PC-9 (cell line): ENCODE measurements around the gene TNS4. TPM values are rescaled to one million over a fixed set of nuclear protein-coding genes. Genes with fewer than 3 reads are reported as not detected.

Experiments
- BruUV-seq: library from RNA; stranded (reverse); fragments of 400-500 nt; replicated peaks from 2 replicates; lab custom pipeline; 2021; lab: Mats Ljungman, UMichigan
- CTCF ChIA-PET: fragments of 300-600 bp; sonication (Branson Sonifier 250); formaldehyde crosslinking; loops from one replicate; lab custom pipeline; 2022; ENCODE audit warnings: antibody characterized with exemption; lab: Charles Lee
- POLR2A ChIA-PET: fragments of 300-600 bp; sonication (Branson Sonifier 250); formaldehyde crosslinking; loops from one replicate; lab custom pipeline; 2022; ENCODE audit warnings: antibody characterized with exemption; ENCODE audit not compliant: unreplicated experiment; lab: Charles Lee
- DNase-seq, 2 experiments: peaks; one replicate each; pipeline versions ENCODE4 v3.0.0 to v3.0.0-alpha.2; 2015 to 2022; ENCODE audit warnings: mixed read lengths in 1 of 2
- H2AFZ ChIP-seq: fragments of 200-600 bp; sonication (generic); 2 replicates; pipeline ENCODE4 v1.8.1; 2017; ENCODE audit warnings: antibody characterized with exemption
- H3F3A ChIP-seq: fragments of 200-600 bp; sonication (generic); 2 replicates; pipeline ENCODE4 v1.8.1; 2017; ENCODE audit warnings: antibody characterized with exemption, mild to moderate bottlenecking, low read depth; ENCODE audit not compliant: insufficient read depth
- H3K27ac ChIP-seq: fragments of 200-600 bp; sonication (generic); 2 replicates; pipeline ENCODE4 v1.6.1; 2016; ENCODE audit warnings: mixed run types
- H3K27me3 ChIP-seq: fragments of 200-600 bp; sonication (generic); 2 replicates; pipeline ENCODE4 v1.6.1; 2016; ENCODE audit warnings: low read depth, mixed run types; ENCODE audit not compliant: insufficient read depth
- H3K36me3 ChIP-seq: fragments of 200-600 bp; sonication (generic); 2 replicates; pipeline ENCODE4 v1.6.1; 2016; ENCODE audit warnings: low read depth, mixed run types
- H3K4me1 ChIP-seq: fragments of 200-600 bp; sonication (generic); replicated peaks from 2 replicates; pipeline ENCODE4 v1.6.1; 2016; ENCODE audit warnings: mixed run types; ENCODE audit not compliant: insufficient read depth
- H3K4me2 ChIP-seq: fragments of 200-600 bp; sonication (generic); 2 replicates; pipeline ENCODE4 v1.6.1; 2017; ENCODE audit warnings: mixed run types
- H3K4me3 ChIP-seq: fragments of 200-600 bp; sonication (generic); 2 replicates; pipeline ENCODE4 v1.6.1; 2016; ENCODE audit warnings: mixed run types
- H3K79me2 ChIP-seq: fragments of 200-600 bp; sonication (generic); 2 replicates; pipeline ENCODE4 v1.6.1; 2017; ENCODE audit warnings: low read depth, mixed run types
- H3K9me2 ChIP-seq: fragments of 200-600 bp; sonication (generic); 2 replicates; pipeline ENCODE4 v1.8.1; 2017; ENCODE audit warnings: mild to moderate bottlenecking; ENCODE audit not compliant: insufficient read depth
- H3K9me3 ChIP-seq: fragments of 200-600 bp; sonication (generic); 2 replicates; pipeline ENCODE4 v1.8.1; 2016; ENCODE audit warnings: low read depth; ENCODE audit not compliant: insufficient read depth
- H4K20me1 ChIP-seq: fragments of 200-600 bp; sonication (generic); 2 replicates; pipeline ENCODE4 v1.8.1; 2017; ENCODE audit not compliant: insufficient read depth
- CTCF ChIP-seq: fragments of 200-600 bp; sonication (generic); conservative IDR thresholded peaks from 2 replicates; pipeline ENCODE4 v1.6.1; 2017; ENCODE audit warnings: mixed run types, antibody characterized with exemption, mild to moderate bottlenecking, moderate library complexity
- EZH2 ChIP-seq: fragments of 200-600 bp; sonication (generic); IDR thresholded peaks from 2 replicates; pipeline ENCODE4 v1.8.0; 2017; ENCODE audit warnings: antibody characterized with exemption, low read depth
- intact Hi-C: fragments of 100-400 bp; cut with micrococcal nuclease; formaldehyde crosslinking; loops from one replicate; pipeline ENCODE4 v1.10.0; 2022; ENCODE audit not compliant: unreplicated experiment
- total RNA-seq: library from RNA; stranded (reverse); gene quantifications from 2 replicates; pipeline ENCODE4 v1.2.3, GENCODE V29; 2021

Gene TNS4
- total RNA-seq, 1 experiment from 2014 or later: 17.4 TPM

GRCh38 chr17:40448639-40449261 is 52.7 kb downstream of the TNS4 start:
- no peak overlapping the region for H3K4me3 ChIP-seq
- BruUV-seq: no TSS peak
- H4K20me1 ChIP-seq: no peaks in the 10 kb centered on the region
- no peak for DNase-seq
- TF ChIP-seq CTCF (no peak), EZH2 (no peak)
- ChIA-PET CTCF (interaction anchor here (0.6 to 0.9 kb wide), 2 partner anchors 28 to 159 kb away, joined by 5 to 12 read pairs; no protein-coding TSS in a partner anchor), POLR2A (no interaction called here)
- H3K9me3 ChIP-seq: no peaks in the 10 kb centered on the region
- intact Hi-C loops: no loop called here
- peaks cover 47% of the 10 kb centered on the region for H3K4me1 ChIP-seq
- no peak overlapping the region for H3K4me2 ChIP-seq
- no peak overlapping the region for H3K27ac ChIP-seq
- no peaks in the 10 kb centered on the region for H3K36me3 ChIP-seq
- no peaks in the 10 kb centered on the region for H3K9me2 ChIP-seq
- no peaks in the 10 kb centered on the region for H3K27me3 ChIP-seq
- no peak overlapping the region for H2AFZ ChIP-seq
- no peaks in the 10 kb centered on the region; the same call in none of the 2 replicates for H3K79me2 ChIP-seq
- H3F3A ChIP-seq: peaks cover 3% of the 10 kb centered on the region; the same call in 1 of the 2 replicates

GRCh38 chr17:40448213-40448638 is 53.2 kb downstream of the TNS4 start:
- no peak for DNase-seq
- intact Hi-C loops: no loop called here
- H3K9me2 ChIP-seq: no peaks in the 10 kb centered on the region
- POLR2A ChIA-PET: interaction anchor here (0.7 kb wide), 1 partner anchor 213 kb away, joined by 6 read pairs; no protein-coding TSS in a partner anchor
- peaks cover 3% of the 10 kb centered on the region; the same call in 1 of the 2 replicates for H3F3A ChIP-seq
- no peak overlapping the region for H3K4me2 ChIP-seq
- H3K27me3 ChIP-seq: no peaks in the 10 kb centered on the region
- CTCF ChIA-PET: interaction anchor here (0.9 kb wide), 1 partner anchor 28 kb away, joined by 5 read pairs; no protein-coding TSS in a partner anchor
- peaks cover 42% of the 10 kb centered on the region for H3K4me1 ChIP-seq
- no peaks in the 10 kb centered on the region for H3K36me3 ChIP-seq
- H3K79me2 ChIP-seq: no peaks in the 10 kb centered on the region; the same call in none of the 2 replicates
- H4K20me1 ChIP-seq: no peaks in the 10 kb centered on the region
- TF ChIP-seq EZH2: no peak
- H2AFZ ChIP-seq: no peak overlapping the region
- no peak overlapping the region for H3K4me3 ChIP-seq
- no peak overlapping the region for H3K27ac ChIP-seq
- no TSS peak for BruUV-seq
- H3K9me3 ChIP-seq: no peaks in the 10 kb centered on the region

- no peak for TF ChIP-seq EZH2
- TF ChIP-seq CTCF: no peak
- Histone ChIP-seq H3F3A (peaks cover 3% of the 10 kb centered on the region; the same call in 1 of the 2 replicates), H3K4me3 (no peak overlapping the region), H3K9me3 (no peaks in the 10 kb centered on the region), H4K20me1 (no peaks in the 10 kb centered on the region), H3K27me3 (no peaks in the 10 kb centered on the region), H3K4me2 (no peak overlapping the region), H3K27ac (no peak overlapping the region), H3K4me1 (peaks cover 38% of the 10 kb centered on the region), H3K79me2 (no peaks in the 10 kb centered on the region; the same call in none of the 2 replicates), H3K36me3 (no peaks in the 10 kb centered on the region), H2AFZ (no peak overlapping the region), H3K9me2 (no peaks in the 10 kb centered on the region)
- ChIA-PET POLR2A (interaction anchor here (0.7 kb wide), 1 partner anchor 213 kb away, joined by 6 read pairs; no protein-coding TSS in a partner anchor), CTCF (no interaction called here)
- DNase-seq: no peak
- intact Hi-C loops: no loop called here
- BruUV-seq: no TSS peak
Measured at GRCh38 chr17:40447806-40448205, 53.6 kb downstream of the TNS4 start.
